Stomach (tissue), 4 donors: Measurements from ENCODE around the gene SLC39A6.

Source experiments
- CTCF ChIP-seq, 7 experiments: fragments of 450-650 bp in 4 of 7; fragments of 200-600 bp in 3 of 7; sonication (generic) in 3 of 7; IDR thresholded peaks; one replicate each; pipeline ENCODE4 v1.5.1; 2016 to 2019; ENCODE audit warnings: antibody characterized with exemption in 7 of 7, control low read depth in 2 of 7, mild to moderate bottlenecking in 1 of 7
- EP300 ChIP-seq: sonication (generic); formaldehyde crosslinking; IDR thresholded peaks from one replicate; pipeline ENCODE4 v1.6.1; 2017; ENCODE audit warnings: antibody characterized with exemption

- TF ChIP-seq EP300, result no peak
- TF ChIP-seq CTCF (IDR thresholded peaks at IDR 0.05), result no peak
These were observed 28.3 kb upstream of the SLC39A6 start for GRCh38 chr18:36157441-36157840.
